Kidney tubule cell (primary cell): ENCODE measurements around the gene CUL2.
A peak's percentile ranks its signal among the peaks of the same experiment; 100 is the strongest.
"Not testable (repeated sequence)": the region's sequence is repeated elsewhere in the genome, so short reads cannot be mapped to it uniquely, and the experiment has no call there.

Experiments
- DNase-seq: peaks from one replicate; pipeline ENCODE4 v3.0.0-alpha.2; 2018; ENCODE audit warnings: low spot score

Gene CUL2

GRCh38 chr10:35090162-35090954, at the start of gene CUL2:
CUL2 (minus strand) TSS chr10:35090341; CDS start chr10:35071317, 19,024 bp downstream.
- peak; percentile 94 for DNase-seq

DNA sequence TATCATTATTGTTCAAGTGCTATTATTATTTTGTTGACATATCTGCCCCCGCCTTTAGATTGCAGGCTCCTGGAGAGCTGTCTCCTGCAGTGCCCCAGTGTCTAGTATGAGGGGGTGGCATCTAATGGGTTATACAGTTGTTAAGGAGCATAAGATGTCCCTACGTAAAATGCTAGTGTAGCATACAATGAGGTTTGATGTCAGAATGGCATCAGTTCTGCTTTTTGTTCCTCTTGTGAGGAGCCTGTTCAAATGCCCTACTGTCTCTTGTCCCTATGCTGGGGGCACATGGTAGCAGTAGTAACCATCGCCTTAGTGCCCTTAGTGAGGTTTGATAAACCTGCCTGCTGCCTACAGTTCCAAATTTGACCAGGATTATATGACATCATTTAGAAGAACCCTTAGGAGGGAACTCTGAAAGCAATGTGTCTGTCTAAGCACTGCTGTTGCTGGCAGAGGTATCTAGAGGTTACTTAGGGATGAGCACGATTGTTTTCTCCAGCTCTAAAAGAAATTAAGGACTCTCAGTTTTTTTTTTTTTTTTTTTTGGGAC, 46.2 kb upstream of the CUL2 start:
- no peak for DNase-seq

- no peak for DNase-seq
Measured at GRCh38 chr10:35135861-35136260, 45.7 kb upstream of the CUL2 start.

- no peak for DNase-seq
Measured at GRCh38 chr10:35133586-35133985, 43.4 kb upstream of the CUL2 start.

- DNase-seq = no peak
Measured at GRCh38 chr10:35132727-35133126, 42.6 kb upstream of the CUL2 start.

DNA sequence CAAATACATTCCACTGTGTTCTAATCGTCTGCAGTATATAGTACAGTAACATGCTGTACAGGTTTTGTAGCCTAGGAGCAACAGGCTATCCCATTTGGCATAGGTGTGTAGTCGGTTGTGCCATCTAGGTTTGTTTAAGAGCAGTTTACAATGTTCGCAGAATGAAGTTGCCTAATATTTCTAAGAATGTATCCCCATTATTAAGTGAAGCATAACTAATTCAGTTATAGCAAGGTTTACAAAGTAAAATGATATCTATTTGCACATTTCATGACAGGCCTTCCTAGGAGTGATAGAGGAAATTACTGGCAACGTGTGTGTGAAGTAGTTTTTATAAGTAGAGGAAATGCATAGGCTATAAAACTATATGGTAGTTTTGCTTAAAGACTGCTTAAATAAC, 40.5 kb upstream of the CUL2 start:
- no peak for DNase-seq

DNA sequence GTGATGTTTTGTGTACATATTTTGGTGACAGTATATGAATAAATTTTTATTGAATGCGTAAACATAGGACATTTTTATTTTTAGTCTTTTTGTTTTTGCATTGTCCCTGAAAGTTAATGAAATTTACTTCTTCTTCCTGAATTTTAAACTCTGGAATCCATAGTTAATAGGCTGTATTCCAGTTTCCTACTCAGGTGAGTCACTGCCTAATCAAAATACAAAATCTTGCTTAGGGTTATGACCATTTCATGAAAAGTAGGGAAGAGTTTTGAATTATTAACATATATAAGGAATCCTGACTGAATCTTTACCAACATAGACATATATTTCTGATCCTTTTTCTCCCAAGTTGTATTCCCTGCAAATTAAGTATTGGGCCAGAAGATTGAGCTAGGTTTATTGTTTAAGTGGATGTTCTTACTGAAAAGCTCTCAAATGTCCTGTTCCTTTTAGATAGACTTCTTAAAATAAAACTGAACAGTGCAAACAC, 39.1 kb upstream of the CUL2 start:
- no peak for DNase-seq

GRCh38 chr10:35127289-35127891, 37.2 kb upstream of the CUL2 start:
- DNase-seq = peak; percentile 62

GRCh38 chr10:35126530-35127288, 36.6 kb upstream of the CUL2 start, which contains the start of gene CREM:
CREM (plus strand) TSS chr10:35126846; CDS start chr10:35137836, 10,990 bp downstream.
- DNase-seq = peak; percentile 96

- no peak for DNase-seq
Measured at GRCh38 chr10:35126062-35126529, 36.0 kb upstream of the CUL2 start.

- DNase-seq = no peak
Measured at GRCh38 chr10:35124540-35124939, 34.4 kb upstream of the CUL2 start.

DNA sequence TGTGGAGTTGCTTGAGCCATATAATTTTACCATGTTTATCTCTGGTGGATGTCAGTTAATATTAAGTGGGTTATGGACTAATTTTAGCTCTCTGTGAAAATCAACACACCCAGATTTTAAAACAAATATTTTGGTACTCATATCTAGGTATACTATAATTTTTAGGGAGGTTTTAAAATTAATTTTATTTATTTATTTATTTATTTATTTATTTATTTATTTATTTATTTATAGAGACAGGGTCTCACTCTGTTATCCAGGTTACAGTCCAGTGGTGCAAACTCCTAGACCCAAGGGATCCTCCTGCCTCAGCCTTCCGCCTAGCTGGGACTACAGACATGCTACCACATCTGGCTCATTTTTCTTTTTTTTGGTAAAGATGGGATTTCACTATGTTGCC, 29.2 kb upstream of the CUL2 start:
- DNase-seq = no peak

GRCh38 chr10:35112571-35112970, 22.4 kb upstream of the CUL2 start:
- no peak for DNase-seq

DNA sequence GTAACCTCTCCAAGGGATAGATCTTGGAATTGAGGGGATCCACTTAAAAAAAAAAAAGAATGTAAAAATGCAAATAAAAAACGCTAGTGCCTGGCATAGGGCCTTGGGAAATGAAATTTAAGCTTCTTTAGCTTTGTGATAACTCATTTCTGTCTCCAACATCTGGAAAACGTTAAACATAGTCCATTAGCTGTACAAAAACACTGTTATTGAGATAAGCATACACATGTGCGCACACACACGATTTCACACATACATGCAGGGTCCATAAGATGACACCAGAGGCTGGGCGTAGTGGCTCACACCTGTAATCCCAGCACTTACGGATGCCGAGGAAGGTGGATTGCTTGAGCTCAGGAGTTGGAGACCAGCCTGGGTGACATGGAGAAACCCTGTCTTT, 13.7 kb upstream of the CUL2 start:
- DNase-seq = no peak

DNA sequence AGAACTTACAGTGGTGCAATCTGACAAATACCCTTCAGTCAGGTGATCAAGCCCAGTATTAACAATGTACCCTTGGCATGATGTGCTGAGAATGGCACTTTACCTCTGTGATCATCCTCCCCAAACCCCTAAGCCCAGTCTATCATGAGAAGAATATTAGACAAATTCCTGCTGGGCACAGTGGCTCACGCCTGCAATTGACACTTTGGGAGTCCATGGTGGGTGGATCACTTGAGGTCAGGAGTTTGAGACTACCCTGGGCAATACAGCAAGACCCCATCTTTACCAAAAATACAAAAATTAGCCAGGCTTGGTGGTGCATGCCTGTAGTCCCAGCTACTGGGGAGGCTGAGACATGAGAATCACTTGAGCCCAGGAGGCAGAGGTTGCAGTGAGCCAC, 7.4 kb upstream of the CUL2 start:
- DNase-seq = no peak

DNA sequence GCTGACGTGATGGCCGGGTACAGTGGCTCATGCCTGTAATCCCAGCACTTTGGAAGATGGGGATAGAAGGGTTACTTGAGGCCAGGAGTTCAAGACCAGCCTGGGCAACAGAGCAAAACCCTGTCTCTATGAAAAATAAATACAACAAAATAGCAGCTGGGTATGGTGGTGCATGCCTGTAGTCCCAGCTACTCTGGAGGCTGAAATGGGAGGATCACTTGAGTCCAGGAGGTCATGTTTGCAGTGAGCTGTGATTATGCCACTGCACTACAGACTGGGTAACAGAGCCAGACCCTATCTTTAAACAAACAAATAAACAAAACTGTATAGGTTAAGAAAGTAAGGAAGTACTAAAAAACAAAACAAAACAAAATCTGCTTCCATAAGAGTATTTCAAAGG, 6.2 kb upstream of the CUL2 start:
- DNase-seq = no peak

DNA sequence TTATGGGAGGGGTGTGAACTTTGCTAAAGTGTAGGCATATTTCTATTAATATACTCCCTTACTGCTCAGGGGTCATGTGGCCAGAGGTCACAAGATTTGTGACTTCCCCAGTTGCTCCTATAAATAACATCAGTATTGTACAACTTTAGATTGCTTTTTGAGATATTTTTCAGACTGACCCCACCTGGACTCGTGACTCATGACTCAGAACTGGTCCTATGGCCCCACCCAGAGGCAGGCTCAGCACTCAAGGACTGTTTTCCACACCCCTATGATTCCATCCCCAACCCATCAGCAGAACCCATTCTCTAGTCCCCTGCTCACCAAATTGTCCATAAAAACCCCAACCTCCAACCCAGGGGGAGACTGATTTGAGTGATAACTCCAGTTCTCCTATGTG, 2.7 kb upstream of the CUL2 start:
- DNase-seq = no peak

- DNase-seq = no peak
Measured at GRCh38 chr10:35091994-35092790, 2.1 kb upstream of the CUL2 start.

DNA sequence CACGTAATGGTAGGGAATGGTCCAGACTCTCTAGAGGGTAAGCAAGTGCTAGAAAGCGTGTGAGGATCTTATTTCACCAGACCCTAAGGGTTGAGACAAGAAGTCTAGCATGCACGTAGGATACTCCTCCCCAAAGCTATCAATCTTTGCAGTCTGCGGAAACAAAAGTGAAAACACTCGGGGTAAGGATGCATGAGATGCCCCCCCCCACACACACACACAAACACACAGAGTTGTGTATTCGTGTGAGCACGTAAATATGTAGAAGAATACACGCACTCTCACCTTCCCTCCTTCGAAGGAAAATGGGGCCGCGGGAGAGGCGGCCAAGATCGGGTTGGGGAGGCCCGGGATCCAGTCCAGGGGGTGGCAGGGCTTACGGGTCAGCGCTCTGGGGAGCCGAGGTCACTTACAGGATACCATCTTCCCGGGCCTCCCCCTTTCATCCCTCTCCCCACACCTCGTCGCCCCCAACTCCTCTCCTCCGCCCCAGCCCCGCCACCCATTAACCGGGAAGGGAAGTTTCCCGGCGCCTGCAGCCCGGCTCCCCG, 455 bp downstream of the CUL2 start:
- peak; percentile 24 for DNase-seq

- DNase-seq = no peak
Measured at GRCh38 chr10:35083242-35083641, 6.9 kb downstream of the CUL2 start.

DNA sequence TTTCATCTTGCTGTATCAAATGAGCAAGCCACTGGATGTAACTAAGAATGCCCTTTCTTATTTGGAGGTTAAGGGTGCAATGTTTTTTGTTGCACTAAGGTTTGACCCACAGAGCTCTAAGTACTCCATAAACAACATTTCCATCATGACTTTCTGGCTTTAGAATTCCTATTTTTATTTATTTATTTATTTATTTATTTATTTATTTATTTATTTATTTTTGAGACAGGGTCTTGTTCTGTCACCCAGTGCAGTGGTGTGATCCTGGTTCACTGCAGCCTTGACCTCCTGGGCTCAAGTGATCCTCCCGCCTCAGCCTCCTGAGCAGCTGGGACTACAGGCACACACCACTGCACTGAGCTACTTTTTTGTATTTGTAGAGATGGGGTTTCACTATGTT, 9.9 kb downstream of the CUL2 start:
- DNase-seq = not testable (repeated sequence)
